ENCODE measurements around the gene TBC1D14.

DNA sequence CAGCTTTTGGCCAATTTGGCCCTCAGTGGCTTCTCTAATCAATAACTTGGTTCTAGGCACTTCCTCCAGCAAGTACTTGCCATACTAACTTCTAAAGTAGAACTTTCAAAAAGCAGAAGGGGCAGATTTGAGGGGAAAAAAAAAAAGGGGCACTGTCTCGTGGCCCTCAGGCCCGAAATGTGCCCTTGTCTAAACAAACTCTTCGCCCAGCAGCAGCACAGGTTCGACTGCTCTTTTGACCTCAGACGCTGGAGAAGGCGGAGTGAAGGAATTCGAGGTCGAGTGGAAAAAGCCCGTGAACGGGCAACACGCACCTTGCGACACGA lies 157.5 kb downstream of the TBC1D14 start:
- TF ChIP-seq SIN3A (IDR thresholded peaks at IDR 0.05; ENCODE audit: borderline replicate concordance, insufficient read depth, low read length) (no peak), POLR2AphosphoS5 (IDR thresholded peaks at IDR 0.05; ENCODE audit: low read depth, low read length) (no peak), TAF1 (IDR thresholded peaks at IDR 0.05; ENCODE audit: borderline replicate concordance, insufficient read depth, low read length) (no peak), FOXP2 (optimal IDR thresholded peaks at IDR 0.05; ENCODE audit: borderline replicate concordance, extremely low read depth, extremely low read length, insufficient read depth) (no peak)
- TF ChIP-seq, protein P1, sequence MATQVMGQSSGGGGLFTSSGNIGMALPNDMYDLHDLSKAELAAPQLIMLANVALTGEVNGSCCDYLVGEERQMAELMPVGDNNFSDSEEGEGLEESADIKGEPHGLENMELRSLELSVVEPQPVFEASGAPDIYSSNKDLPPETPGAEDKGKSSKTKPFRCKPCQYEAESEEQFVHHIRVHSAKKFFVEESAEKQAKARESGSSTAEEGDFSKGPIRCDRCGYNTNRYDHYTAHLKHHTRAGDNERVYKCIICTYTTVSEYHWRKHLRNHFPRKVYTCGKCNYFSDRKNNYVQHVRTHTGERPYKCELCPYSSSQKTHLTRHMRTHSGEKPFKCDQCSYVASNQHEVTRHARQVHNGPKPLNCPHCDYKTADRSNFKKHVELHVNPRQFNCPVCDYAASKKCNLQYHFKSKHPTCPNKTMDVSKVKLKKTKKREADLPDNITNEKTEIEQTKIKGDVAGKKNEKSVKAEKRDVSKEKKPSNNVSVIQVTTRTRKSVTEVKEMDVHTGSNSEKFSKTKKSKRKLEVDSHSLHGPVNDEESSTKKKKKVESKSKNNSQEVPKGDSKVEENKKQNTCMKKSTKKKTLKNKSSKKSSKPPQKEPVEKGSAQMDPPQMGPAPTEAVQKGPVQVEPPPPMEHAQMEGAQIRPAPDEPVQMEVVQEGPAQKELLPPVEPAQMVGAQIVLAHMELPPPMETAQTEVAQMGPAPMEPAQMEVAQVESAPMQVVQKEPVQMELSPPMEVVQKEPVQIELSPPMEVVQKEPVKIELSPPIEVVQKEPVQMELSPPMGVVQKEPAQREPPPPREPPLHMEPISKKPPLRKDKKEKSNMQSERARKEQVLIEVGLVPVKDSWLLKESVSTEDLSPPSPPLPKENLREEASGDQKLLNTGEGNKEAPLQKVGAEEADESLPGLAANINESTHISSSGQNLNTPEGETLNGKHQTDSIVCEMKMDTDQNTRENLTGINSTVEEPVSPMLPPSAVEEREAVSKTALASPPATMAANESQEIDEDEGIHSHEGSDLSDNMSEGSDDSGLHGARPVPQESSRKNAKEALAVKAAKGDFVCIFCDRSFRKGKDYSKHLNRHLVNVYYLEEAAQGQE (IDR thresholded peaks at IDR 0.05; ENCODE audit: insufficient read depth in 1 of 2, low read depth in 2 of 2, low read length in 2 of 2) = no peak

All from PFSK-1 (cell line).